Astrocyte (in vitro differentiated cells and primary cell): ENCODE results near the gene MYOM3. TPM values are rescaled to one million over a fixed set of nuclear protein-coding genes. Genes with fewer than 3 reads are reported as not detected.

Source experiments
- DNase-seq: peaks from one replicate; pipeline ENCODE4 v3.0.0-alpha.2; 2010; ENCODE audit warnings: low read depth
- FAIRE-seq: peaks from 2 replicates; lab custom pipeline; 2011; peaks lifted over from hg19 to GRCh38; lab: Jason Lieb, UNC
- H2AFZ ChIP-seq: 2 replicates; pipeline ENCODE4 v1.6.0; 2012; ENCODE audit warnings: low read depth, low read length, inconsistent platforms
- H3K27ac ChIP-seq: 2 replicates; pipeline ENCODE4 v1.5.1; 2011; ENCODE audit warnings: low read depth, low read length, inconsistent platforms
- H3K27me3 ChIP-seq: 2 replicates; pipeline ENCODE4 v1.6.0; 2011; ENCODE audit warnings: low read length, inconsistent platforms; ENCODE audit not compliant: insufficient read depth
- H3K36me3 ChIP-seq: 2 replicates; pipeline ENCODE4 v1.5.1; 2011; ENCODE audit warnings: low read length, inconsistent platforms; ENCODE audit not compliant: insufficient read depth
- H3K4me1 ChIP-seq: 2 replicates; pipeline ENCODE4 v1.5.1; 2011; ENCODE audit warnings: low read length, inconsistent platforms; ENCODE audit not compliant: insufficient read depth
- H3K4me2 ChIP-seq: 2 replicates; pipeline ENCODE4 v1.6.0; 2012; ENCODE audit warnings: low read length, inconsistent platforms
- H3K4me3 ChIP-seq: 2 replicates; pipeline ENCODE4 v1.5.1; 2011; ENCODE audit warnings: low read depth, mild to moderate bottlenecking, low read length, inconsistent platforms; ENCODE audit not compliant: insufficient read depth
- H3K79me2 ChIP-seq: 2 replicates; pipeline ENCODE4 v1.6.0; 2012; ENCODE audit warnings: mild to moderate bottlenecking, low read length, inconsistent platforms; ENCODE audit not compliant: insufficient read depth
- H3K9ac ChIP-seq: 2 replicates; pipeline ENCODE4 v1.6.0; 2012; ENCODE audit warnings: mild to moderate bottlenecking, low read length, inconsistent platforms
- H3K9me3 ChIP-seq: 2 replicates; pipeline ENCODE4 v1.5.1; 2012; ENCODE audit warnings: low read depth, mild to moderate bottlenecking, low read length, inconsistent platforms; ENCODE audit not compliant: insufficient read depth
- H4K20me1 ChIP-seq: 2 replicates; pipeline ENCODE4 v1.6.0; 2012; ENCODE audit warnings: low read length, inconsistent platforms; ENCODE audit not compliant: insufficient read depth
- H3K27ac Mint-ChIP-seq: one replicate; pipeline ENCODE4 v1.8.0; 2021; ENCODE audit warnings: mild to moderate bottlenecking, mixed read lengths; ENCODE audit not compliant: unreplicated experiment
- H3K27me3 Mint-ChIP-seq: one replicate; pipeline ENCODE4 v1.8.0; 2021; ENCODE audit warnings: low read depth, mixed read lengths; ENCODE audit not compliant: unreplicated experiment
- H3K36me3 Mint-ChIP-seq: one replicate; pipeline ENCODE4 v1.8.0; 2021; ENCODE audit warnings: low read depth, mixed read lengths; ENCODE audit not compliant: unreplicated experiment
- H3K4me1 Mint-ChIP-seq: one replicate; pipeline ENCODE4 v1.8.0; 2021; ENCODE audit warnings: low read depth, mixed read lengths; ENCODE audit not compliant: unreplicated experiment
- H3K4me3 Mint-ChIP-seq: one replicate; pipeline ENCODE4 v1.8.0; 2021; ENCODE audit warnings: mild to moderate bottlenecking, moderate library complexity, mixed read lengths; ENCODE audit not compliant: unreplicated experiment
- H3K9me3 Mint-ChIP-seq: one replicate; pipeline ENCODE4 v1.8.0; 2021; ENCODE audit warnings: mild to moderate bottlenecking, mixed read lengths; ENCODE audit not compliant: unreplicated experiment
- CTCF ChIP-seq: IDR thresholded peaks from 2 replicates; pipeline ENCODE4 v1.5.1; 2011; ENCODE audit warnings: low read depth, mild to moderate bottlenecking, inconsistent platforms, low read length, moderate library complexity; ENCODE audit not compliant: insufficient read depth
- EZH2 ChIP-seq: IDR thresholded peaks from 2 replicates; pipeline ENCODE4 v1.6.1; 2012; ENCODE audit warnings: mild to moderate bottlenecking, low read length, inconsistent platforms; ENCODE audit not compliant: insufficient read depth
- total RNA-seq: library from RNA; stranded (reverse); gene quantifications from 2 replicates; pipeline ENCODE4 v1.2.1, GENCODE V29; 2021

The MYOM3 gene
- total RNA-seq, 1 donor from 2014 or later: 1.0 TPM

- no peaks in the 10 kb centered on the region for H3K4me1 ChIP-seq
- H3K4me2 ChIP-seq: no peak overlapping the region
- no peaks in the 10 kb centered on the region for H3K9me3 Mint-ChIP-seq
- no peak overlapping the region for H2AFZ ChIP-seq
- H3K79me2 ChIP-seq: no peaks in the 10 kb centered on the region
- H3K4me1 Mint-ChIP-seq: peaks cover 7% of the 10 kb centered on the region
- no peak overlapping the region for H3K4me3 Mint-ChIP-seq
- TF ChIP-seq CTCF (no peak), EZH2 (no peak)
- H3K27ac Mint-ChIP-seq: no peak overlapping the region
- no peaks in the 10 kb centered on the region for H3K36me3 ChIP-seq
- no peaks in the 10 kb centered on the region for H3K9me3 ChIP-seq
- no peak for FAIRE-seq
- H4K20me1 ChIP-seq: no peaks in the 10 kb centered on the region
- no peaks in the 10 kb centered on the region for H3K36me3 Mint-ChIP-seq
- DNase-seq: no peak
- no peak overlapping the region for H3K9ac ChIP-seq
- H3K27ac ChIP-seq: no peak overlapping the region
- H3K4me3 ChIP-seq: no peak overlapping the region
- H3K27me3 Mint-ChIP-seq: peaks cover 11% of the 10 kb centered on the region
- H3K27me3 ChIP-seq: no peaks in the 10 kb centered on the region
Observed at GRCh38 chr1:24124980-24125379, 13.0 kb upstream of the MYOM3 start.

- H3K4me1 ChIP-seq: no peaks in the 10 kb centered on the region
- DNase-seq: no peak
- peaks cover 8% of the 10 kb centered on the region for H3K4me1 Mint-ChIP-seq
- no peaks in the 10 kb centered on the region for H4K20me1 ChIP-seq
- TF ChIP-seq CTCF (no peak), EZH2 (no peak)
- H3K4me3 Mint-ChIP-seq: no peak overlapping the region
- no peaks in the 10 kb centered on the region for H3K9me3 Mint-ChIP-seq
- no peaks in the 10 kb centered on the region for H3K36me3 ChIP-seq
- no peaks in the 10 kb centered on the region for H3K9me3 ChIP-seq
- no peak overlapping the region for H3K9ac ChIP-seq
- H3K27me3 Mint-ChIP-seq: peaks cover 11% of the 10 kb centered on the region
- FAIRE-seq: no peak
- H3K4me3 ChIP-seq: no peak overlapping the region
- no peak overlapping the region for H3K27ac Mint-ChIP-seq
- no peak overlapping the region for H2AFZ ChIP-seq
- no peak overlapping the region for H3K4me2 ChIP-seq
- H3K79me2 ChIP-seq: no peaks in the 10 kb centered on the region
- H3K27ac ChIP-seq: no peak overlapping the region
- no peaks in the 10 kb centered on the region for H3K36me3 Mint-ChIP-seq
- no peaks in the 10 kb centered on the region for H3K27me3 ChIP-seq
Observed at GRCh38 chr1:24123611-24124010, 11.7 kb upstream of the MYOM3 start.

- no peak overlapping the region for H3K27ac ChIP-seq
- DNase-seq (no peak), FAIRE-seq (no peak)
- no peak overlapping the region for H3K4me3 Mint-ChIP-seq
- no peak overlapping the region for H3K4me3 ChIP-seq
- H3K4me1 ChIP-seq: no peaks in the 10 kb centered on the region
- H3K79me2 ChIP-seq: no peaks in the 10 kb centered on the region
- TF ChIP-seq CTCF (no peak), EZH2 (no peak)
- no peaks in the 10 kb centered on the region for H3K36me3 ChIP-seq
- no peak overlapping the region for H3K4me2 ChIP-seq
- H3K9me3 Mint-ChIP-seq: peaks cover 3% of the 10 kb centered on the region
- H3K27ac Mint-ChIP-seq: no peak overlapping the region
- no peaks in the 10 kb centered on the region for H3K36me3 Mint-ChIP-seq
- H4K20me1 ChIP-seq: no peaks in the 10 kb centered on the region
- peaks cover 11% of the 10 kb centered on the region for H3K27me3 Mint-ChIP-seq
- no peak overlapping the region for H2AFZ ChIP-seq
- no peak overlapping the region for H3K9ac ChIP-seq
- H3K4me1 Mint-ChIP-seq: peaks cover 9% of the 10 kb centered on the region
- H3K9me3 ChIP-seq: no peaks in the 10 kb centered on the region
- no peaks in the 10 kb centered on the region for H3K27me3 ChIP-seq
Observed at GRCh38 chr1:24122776-24123175, 10.8 kb upstream of the MYOM3 start.
